KOPT-K1 (cell line): ENCODE results near the gene SCT.
"Not testable (repeated sequence)": the region's sequence is repeated elsewhere in the genome, so short reads cannot be mapped to it uniquely, and the experiment has no call there.

ENCODE experiments used
- H3K27ac ChIP-seq: fragments of 200-600 bp; sonication (generic); 2 replicates; pipeline ENCODE4 v1.5.1; 2016; ENCODE audit warnings: antibody characterized with exemption, mild to moderate bottlenecking, low read depth, low read length; ENCODE audit not compliant: poor library complexity, severe bottlenecking
- H3K36me3 ChIP-seq: fragments of 200-600 bp; sonication (generic); 2 replicates; pipeline ENCODE4 v1.5.1; 2017; ENCODE audit warnings: antibody characterized with exemption, mild to moderate bottlenecking, low read length, moderate library complexity; ENCODE audit not compliant: insufficient read depth
- H3K9me3 ChIP-seq: fragments of 200-600 bp; sonication (generic); 2 replicates; pipeline ENCODE4 v1.5.1; 2017; ENCODE audit warnings: antibody characterized with exemption, low read length, mild to moderate bottlenecking; ENCODE audit not compliant: insufficient read depth, poor library complexity, severe bottlenecking

SCT gene

DNA sequence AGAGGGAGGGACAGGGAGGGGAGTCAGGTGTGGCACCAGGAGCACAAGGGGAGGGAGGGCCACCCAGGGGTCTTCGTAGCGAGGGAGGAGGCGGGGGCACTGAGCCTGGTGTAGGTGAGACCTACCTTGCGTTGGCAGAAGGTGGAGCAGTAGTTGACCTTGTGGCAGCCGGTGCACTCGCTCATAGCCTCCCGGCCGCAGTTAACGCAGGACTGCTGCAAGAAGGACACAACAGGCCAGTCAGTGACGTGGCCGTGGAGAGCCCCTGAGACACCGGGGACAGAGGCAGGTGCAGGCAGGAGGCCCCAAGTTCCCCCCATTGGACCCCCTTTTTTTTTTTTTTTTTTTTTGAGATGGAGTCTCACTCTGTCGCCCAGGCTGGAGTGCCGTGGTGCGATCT, 26.9 kb upstream of the SCT start:
- no peaks in the 10 kb centered on the region for H3K9me3 ChIP-seq
- H3K27ac ChIP-seq: no peak overlapping the region
- H3K36me3 ChIP-seq: peaks cover 90% of the 10 kb centered on the region

DNA sequence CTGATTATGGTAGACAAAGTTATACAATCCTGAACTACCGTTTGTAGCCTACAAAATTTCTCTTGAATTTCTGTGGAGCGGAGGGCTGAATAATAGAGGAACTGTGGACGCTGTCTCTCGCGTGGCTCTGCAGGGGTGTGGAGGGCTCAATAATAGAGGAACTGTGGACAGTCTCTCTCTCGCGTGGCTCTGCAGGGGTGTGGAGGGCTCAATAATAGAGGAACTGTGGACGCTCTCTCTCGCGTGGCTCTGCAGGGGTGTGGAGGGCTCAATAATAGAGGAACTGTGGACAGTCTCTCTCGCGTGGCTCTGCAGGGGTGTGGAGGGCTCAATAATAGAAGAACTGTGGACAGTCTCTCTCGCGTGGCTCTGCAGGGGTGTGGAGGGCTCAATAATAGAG, 26.2 kb upstream of the SCT start:
- H3K36me3 ChIP-seq: peaks cover 89% of the 10 kb centered on the region
- H3K9me3 ChIP-seq, H3K27ac ChIP-seq: not testable (repeated sequence)

DNA sequence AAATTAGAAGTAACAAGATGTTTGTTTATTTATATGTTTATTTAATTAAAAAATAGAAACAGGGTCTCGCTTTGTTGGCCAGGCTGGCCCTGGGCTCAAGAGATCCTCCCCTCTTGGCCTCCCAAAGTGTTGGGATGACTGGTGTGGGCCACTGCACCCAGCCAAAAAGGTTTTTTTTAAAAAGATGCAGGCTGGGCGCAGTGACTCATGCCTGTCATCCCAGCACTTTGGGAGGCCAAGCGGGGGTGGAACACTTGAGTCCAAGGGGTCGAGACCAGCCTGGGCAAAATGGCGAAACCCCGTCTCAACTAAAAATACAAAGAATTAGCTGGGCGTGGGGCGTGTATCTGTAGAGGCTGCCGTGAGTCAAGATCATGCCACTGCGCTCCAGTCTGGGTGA, 23.5 kb upstream of the SCT start:
- H3K9me3 ChIP-seq: no peaks in the 10 kb centered on the region
- H3K27ac ChIP-seq: no peak overlapping the region
- peaks cover 83% of the 10 kb centered on the region for H3K36me3 ChIP-seq

DNA sequence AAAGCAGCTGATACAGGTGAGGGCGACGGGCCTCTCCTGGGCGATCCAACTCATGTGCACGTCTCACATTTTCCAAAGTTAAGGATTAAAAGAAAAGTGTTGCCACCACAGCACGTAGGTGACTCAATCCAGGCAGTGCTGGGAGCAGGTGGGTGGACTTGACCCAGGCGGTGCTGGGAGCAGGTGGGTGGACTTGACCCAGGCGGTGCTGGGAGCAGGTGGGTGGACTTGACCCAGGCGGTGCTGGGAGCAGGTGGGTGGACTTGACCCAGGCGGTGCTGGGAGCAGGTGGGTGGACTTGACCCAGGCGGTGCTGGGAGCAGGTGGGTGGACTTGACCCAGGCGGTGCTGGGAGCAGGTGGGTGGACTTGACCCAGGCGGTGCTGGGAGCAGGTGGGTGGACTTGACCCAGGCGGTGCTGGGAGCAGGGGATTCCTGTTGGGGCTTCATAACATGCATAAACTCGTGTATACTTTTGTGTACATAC, 20.7 kb upstream of the SCT start:
- H3K27ac ChIP-seq, H3K9me3 ChIP-seq: not testable (repeated sequence)
- H3K36me3 ChIP-seq: peaks cover 73% of the 10 kb centered on the region

DNA sequence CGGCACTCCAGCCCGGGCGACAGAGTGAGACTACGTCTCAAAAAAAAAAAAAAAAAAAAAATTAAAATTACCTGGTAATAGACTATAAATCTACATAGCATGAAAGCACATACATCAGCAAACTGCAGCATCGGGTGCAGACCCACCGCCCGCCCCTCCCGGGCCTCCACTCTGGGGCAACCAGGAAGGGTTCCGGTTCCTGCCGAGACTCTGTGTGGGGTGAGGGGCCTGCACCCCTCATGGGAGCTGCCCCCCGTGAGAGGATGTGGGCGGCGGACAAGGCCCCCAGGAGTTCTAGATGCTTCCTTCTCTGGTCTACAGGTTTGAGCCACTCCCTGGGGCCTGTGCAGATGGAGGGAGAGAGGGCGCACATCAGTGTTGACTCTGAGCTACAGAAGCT, 19.2 kb upstream of the SCT start:
- Histone ChIP-seq H3K9me3 (no peaks in the 10 kb centered on the region), H3K36me3 (peaks cover 71% of the 10 kb centered on the region), H3K27ac (no peak overlapping the region)

DNA sequence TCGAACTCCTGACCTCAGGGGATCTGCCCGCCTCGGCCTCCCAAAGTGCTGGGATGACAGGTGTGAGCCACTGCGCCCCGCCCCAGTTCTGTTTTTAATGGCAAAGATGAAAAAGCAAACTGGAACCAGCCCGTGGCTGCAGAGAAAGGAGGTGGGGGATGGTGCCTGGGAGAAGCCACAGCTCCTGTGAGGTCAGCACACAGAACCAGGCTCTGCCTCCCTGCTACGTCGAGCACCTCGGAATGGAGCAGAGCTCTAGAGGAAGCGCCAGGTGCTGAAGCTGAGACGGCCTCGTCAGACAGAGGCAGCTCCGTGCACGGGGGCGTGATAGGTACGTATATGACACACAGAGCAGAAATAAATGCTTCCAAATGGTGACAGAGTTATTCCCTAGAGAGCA, 18.6 kb upstream of the SCT start:
- Histone ChIP-seq H3K27ac (no peak overlapping the region), H3K36me3 (peaks cover 65% of the 10 kb centered on the region), H3K9me3 (no peaks in the 10 kb centered on the region)

DNA sequence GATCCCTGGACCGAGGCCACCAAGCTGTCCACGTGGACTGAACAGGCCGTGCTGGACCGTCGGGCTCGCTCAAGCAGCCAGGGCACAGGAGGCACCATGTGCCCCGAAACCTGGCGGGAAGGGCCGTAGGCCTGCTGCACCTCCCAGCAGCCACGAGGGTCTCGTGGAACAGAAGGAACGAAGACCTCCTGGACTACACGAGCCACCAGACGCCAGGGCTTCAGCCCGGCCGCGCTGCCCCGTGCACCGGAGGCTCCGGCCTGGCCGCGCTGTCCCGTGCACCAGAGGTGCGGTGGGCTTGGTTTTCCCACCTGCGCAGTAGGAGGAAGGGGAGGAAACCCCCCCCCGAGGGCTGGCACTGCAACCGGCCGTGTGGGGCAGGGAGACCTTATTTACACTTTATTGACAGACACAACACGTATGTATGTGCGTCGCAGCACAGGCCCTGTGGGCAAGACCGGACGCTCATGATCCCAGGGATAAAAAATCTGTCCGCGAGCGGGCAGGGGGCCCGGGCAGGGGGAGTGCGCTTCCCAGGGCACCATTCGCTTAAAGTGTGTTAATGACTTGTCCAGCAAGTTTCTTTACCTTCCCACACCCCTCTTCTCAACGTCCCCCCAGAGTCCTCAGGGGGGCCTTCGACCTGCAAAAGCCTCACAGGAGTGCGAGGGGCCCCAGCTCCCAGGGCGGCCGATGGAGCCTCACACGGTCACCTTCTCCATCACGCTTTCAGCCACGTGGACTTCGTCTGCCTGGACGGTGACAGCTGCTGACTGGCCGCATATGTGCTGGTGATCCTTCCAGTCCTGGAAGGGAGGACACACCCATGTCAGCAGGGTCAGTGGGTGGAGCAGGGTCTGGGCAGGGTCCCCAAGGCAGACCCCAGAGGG, 17.1 kb upstream of the SCT start:
- H3K36me3 ChIP-seq: peaks cover 51% of the 10 kb centered on the region
- no peak overlapping the region for H3K27ac ChIP-seq
- H3K9me3 ChIP-seq: no peaks in the 10 kb centered on the region

DNA sequence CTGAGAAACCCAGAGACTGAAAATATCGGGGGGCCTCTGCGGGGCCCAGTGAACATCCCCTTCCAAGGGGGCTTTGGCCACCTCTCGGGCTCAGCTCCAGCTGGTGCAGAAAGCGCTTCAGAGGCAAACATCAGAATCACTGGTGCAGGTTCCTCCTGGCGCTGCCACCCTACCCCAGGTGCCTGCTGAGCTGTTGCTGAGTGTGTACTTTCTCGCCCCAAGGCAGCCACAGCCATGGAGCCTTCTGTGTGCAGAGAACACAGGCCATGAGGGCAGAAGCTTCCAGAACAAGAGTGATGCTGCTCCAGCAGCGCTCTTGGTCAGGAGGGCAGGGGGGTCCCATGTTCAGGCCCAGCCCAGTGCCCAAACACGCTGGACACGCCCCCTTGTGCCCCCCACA, 16.4 kb upstream of the SCT start:
- Histone ChIP-seq H3K36me3 (peaks cover 48% of the 10 kb centered on the region; the same call in 1 of the 2 replicates), H3K27ac (no peak overlapping the region), H3K9me3 (no peaks in the 10 kb centered on the region)

DNA sequence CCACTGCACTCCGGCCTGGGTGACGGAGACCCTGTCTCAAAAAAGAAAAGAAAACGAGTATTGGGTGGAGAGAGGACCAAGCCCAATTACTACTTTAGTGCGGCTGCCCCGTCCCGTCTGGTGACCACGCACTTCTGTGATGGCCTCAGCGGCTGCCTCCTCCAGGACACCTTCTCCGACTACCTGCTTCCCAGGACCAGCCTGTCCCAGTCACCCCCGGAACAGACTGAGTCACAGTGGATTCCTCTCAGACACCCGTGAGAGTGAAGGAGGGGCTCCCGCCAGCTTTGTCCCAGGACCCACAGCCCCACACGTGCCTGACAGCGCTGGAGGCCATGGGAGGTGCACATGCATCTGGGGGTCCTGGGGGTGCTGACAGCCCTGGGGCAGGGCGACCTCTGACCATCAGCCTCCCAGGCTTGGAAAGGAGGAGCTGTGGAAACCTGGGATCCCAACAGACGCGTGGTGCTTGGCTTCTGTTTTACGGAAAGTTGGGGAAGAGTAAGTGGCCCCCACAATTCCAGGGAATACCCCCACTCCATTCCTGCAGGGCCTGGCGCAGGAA, 14.9 kb upstream of the SCT start:
- H3K9me3 ChIP-seq: no peaks in the 10 kb centered on the region
- no peak overlapping the region for H3K27ac ChIP-seq
- H3K36me3 ChIP-seq: peaks cover 49% of the 10 kb centered on the region; the same call in 1 of the 2 replicates

DNA sequence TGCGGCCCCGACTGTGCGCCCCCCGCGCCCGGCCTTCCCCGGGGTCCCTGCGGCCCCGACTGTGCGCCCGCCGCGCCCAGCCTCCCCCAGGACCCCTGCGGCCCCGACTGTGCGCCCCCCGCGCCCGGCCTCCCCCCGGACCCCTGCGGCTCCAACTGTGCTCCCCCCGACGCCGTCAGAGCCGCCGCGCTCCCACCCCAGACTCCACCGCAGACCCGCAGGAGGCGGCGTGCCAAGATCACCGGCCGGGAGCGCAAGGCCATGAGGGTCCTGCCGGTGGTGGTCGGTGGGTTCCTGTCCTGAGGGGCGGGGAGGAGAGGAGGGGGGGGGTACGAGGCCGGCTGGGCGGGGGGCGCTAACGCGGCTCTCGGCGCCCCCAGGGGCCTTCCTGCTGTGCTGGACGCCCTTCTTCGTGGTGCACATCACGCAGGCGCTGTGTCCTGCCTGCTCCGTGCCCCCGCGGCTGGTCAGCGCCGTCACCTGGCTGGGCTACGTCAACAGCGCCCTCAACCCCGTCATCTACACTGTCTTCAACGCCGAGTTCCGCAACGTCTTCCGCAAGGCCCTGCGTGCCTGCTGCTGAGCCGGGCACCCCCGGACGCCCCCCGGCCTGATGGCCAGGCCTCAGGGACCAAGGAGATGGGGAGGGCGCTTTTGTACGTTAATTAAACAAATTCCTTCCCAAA, 13.2 kb upstream of the SCT start:
- H3K27ac ChIP-seq: no peak overlapping the region
- H3K9me3 ChIP-seq: no peaks in the 10 kb centered on the region
- peaks cover 36% of the 10 kb centered on the region; the same call in 1 of the 2 replicates for H3K36me3 ChIP-seq

DNA sequence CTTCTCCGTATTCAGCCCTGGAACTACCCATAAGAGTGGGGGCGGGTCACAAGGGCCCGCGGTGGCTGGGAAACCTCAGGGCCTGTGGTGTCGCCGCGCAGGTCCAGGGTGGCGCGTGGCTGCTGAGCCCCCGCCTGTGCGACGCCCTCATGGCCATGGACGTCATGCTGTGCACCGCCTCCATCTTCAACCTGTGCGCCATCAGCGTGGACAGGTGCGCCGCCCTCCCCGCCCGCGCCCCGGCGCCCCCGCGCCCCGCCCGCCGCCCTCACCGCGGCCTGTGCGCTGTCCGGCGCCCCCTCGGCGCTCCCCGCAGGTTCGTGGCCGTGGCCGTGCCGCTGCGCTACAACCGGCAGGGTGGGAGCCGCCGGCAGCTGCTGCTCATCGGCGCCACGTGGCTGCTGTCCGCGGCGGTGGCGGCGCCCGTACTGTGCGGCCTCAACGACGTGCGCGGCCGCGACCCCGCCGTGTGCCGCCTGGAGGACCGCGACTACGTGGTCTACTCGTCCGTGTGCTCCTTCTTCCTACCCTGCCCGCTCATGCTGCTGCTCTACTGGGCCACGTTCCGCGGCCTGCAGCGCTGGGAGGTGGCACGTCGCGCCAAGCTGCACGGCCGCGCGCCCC, 12.5 kb upstream of the SCT start:
- no peak overlapping the region for H3K27ac ChIP-seq
- H3K36me3 ChIP-seq: peaks cover 33% of the 10 kb centered on the region; the same call in 1 of the 2 replicates
- H3K9me3 ChIP-seq: no peaks in the 10 kb centered on the region

DNA sequence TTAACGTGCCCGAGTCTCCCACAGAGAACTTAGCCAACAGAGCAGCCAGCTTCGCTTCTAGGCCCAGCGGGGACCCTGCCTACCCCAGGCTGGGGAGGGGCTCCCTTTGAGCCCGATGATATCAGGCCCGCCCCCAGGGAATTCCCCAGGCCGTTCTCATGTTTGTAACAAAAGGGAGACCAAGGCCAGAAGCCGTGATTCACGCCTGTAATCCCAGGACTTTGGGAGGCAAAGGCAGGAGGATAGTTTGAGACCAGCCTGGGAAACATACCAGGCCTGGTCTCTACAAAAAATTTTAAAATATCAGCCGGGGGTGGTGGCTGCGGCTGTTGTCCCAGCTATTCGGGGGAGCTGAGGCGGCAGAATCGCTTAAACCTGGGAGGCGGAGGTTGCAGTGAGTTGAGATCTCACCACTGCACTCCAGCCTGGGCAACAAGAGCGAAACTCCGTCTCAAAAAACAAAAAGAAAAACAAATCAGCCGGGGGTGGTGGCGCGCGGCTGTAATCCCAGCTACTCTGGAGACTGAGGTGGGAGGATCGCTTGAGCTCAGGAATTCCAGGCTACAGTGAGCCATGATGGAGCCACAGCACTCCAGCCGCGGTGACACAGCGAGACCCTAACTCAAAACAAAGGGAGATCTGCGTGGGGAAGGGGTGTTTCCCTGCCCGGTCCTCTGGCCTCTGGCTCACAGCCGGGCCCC, 11.8 kb upstream of the SCT start:
- Histone ChIP-seq H3K36me3 (peaks cover 26% of the 10 kb centered on the region; the same call in 1 of the 2 replicates), H3K27ac (no peak overlapping the region), H3K9me3 (no peaks in the 10 kb centered on the region)

DNA sequence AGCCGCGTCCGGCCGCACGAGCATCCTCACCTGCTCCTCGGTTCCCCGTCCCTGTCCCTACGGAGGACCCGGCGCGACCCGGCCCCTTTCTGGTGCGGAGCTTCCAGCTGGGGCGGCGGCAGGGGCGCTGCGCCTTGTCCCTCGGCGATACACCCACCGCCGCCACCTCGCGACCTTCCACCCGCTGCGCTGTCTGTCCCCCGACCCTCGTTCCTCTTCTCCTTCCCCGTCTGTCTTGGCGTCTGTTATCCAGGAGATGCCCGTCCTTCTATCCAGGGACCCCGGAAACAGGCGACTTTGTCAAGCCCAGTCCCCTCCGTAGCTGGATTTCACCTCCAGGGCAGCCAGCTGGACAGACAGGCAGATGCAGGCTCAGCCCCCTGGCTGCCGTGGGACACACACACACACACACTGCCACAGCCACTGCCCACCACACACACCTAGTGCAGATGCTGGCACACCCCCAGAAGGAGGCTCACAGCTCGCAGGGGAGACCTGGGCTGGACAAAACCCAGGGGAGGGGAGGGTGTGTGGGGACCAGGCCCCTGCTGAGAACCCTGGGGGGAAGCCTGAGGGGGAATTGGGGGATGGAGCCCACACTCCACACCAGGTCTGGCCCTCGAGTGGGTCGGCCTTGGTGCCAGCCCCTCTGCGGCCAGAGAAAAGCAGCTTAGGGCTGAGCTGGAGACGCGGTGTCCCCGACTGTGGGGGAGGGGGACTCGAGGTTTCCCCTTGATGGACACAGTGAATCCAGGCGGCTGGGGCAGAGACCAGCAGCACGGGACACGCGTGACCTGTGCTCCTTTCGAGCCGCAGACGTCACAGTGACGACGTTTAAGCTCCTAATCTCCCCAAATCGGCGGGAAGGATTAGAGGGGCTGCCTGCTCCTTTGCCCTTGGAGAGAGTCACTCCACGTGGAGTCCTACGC, 10.9 kb upstream of the SCT start:
- Histone ChIP-seq H3K9me3 (no peaks in the 10 kb centered on the region), H3K27ac (no peak overlapping the region), H3K36me3 (peaks cover 21% of the 10 kb centered on the region; the same call in 1 of the 2 replicates)

DNA sequence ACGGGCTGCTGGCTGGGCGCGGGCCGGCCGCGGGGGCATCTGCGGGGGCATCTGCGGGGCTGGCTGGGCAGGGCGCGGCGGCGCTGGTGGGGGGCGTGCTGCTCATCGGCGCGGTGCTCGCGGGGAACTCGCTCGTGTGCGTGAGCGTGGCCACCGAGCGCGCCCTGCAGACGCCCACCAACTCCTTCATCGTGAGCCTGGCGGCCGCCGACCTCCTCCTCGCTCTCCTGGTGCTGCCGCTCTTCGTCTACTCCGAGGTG, 10.3 kb upstream of the SCT start:
- Histone ChIP-seq H3K36me3 (peaks cover 18% of the 10 kb centered on the region; the same call in 1 of the 2 replicates), H3K27ac (no peak overlapping the region), H3K9me3 (no peaks in the 10 kb centered on the region)
